Activated CD4-positive, alpha-beta T cell treated with anti-CD3 and anti-CD28 coated beads, Interleukin-2, amount 10 ng/mL, durations not matched to agents 7 days and 5 days (primary cell): ENCODE data around the gene ALKBH3. TPM values are rescaled to one million over a fixed set of nuclear protein-coding genes. Genes with fewer than 3 reads are reported as not detected.

Experiments
- CTCF ChIA-PET: fragments of 350-600 bp; sonication (Branson Sonifier 250); formaldehyde crosslinking; loops from one replicate; lab custom pipeline; 2021; ENCODE audit warnings: antibody characterized with exemption; lab: Charles Lee
- POLR2A ChIA-PET: fragments of 350-600 bp; sonication (Branson Sonifier 250); formaldehyde crosslinking; loops from one replicate; lab custom pipeline; 2021; ENCODE audit warnings: antibody characterized with exemption; lab: Charles Lee
- DNase-seq: peaks from one replicate; pipeline ENCODE4 v3.0.0-alpha.2; 2020
- H3K27ac Mint-ChIP-seq: one replicate; pipeline ENCODE4 v1.8.0; 2021; ENCODE audit warnings: mild to moderate bottlenecking, moderate library complexity, mixed read lengths
- H3K27me3 Mint-ChIP-seq: one replicate; pipeline ENCODE4 v1.8.0; 2021; ENCODE audit warnings: mixed read lengths
- H3K36me3 Mint-ChIP-seq: one replicate; pipeline ENCODE4 v1.8.0; 2021; ENCODE audit warnings: low read depth, mixed read lengths
- H3K4me1 Mint-ChIP-seq: one replicate; pipeline ENCODE4 v1.8.0; 2021; ENCODE audit warnings: mixed read lengths
- H3K4me3 Mint-ChIP-seq: one replicate; pipeline ENCODE4 v1.8.0; 2021; ENCODE audit warnings: mild to moderate bottlenecking, moderate library complexity, mixed read lengths
- H3K9me3 Mint-ChIP-seq: one replicate; pipeline ENCODE4 v1.8.0; 2021; ENCODE audit warnings: mixed read lengths
- total RNA-seq, 2 experiments: library from RNA; stranded (reverse); gene quantifications; one replicate each; pipeline ENCODE4 v1.2.3, GENCODE V29; 2021

Gene ALKBH3
- total RNA-seq, 2 experiments from 2014 or later, result 34.6 to 38.5 TPM

DNA sequence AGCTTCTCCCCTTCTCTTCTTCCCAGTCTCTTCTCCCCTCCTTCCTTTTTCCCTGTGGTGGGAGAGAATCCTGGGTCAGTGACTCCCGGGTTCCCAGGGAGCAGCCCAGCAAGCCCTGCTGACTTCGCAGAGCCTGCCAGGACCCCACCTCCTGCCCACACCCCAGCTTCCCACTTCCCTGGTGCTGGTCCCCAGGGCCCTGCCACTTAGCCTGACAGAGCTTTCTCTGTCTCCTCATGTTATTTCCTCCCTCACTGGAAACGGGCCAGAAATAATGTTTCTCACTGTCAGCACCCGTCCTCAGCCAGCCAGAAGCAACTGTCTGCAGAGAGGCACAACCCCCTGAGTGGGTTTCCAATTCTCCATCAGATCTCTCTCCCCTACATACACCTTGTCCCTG, 88.9 kb downstream of the ALKBH3 start:
- CTCF ChIA-PET, result no interaction called here
- Mint-ChIP-seq H3K27me3 (peaks cover 33% of the 10 kb centered on the region), H3K4me3 (no peak overlapping the region), H3K27ac (no peak overlapping the region), H3K4me1 (no peaks in the 10 kb centered on the region), H3K9me3 (peaks cover under 1% of the 10 kb centered on the region), H3K36me3 (no peaks in the 10 kb centered on the region)
- POLR2A ChIA-PET, result no interaction called here
- no peak for DNase-seq

Other genes with a start within 250 kb of the ALKBH3 start
- gene HSD17B12, start 200.1 kb upstream of the ALKBH3 start, total RNA-seq, result 10 to 100 TPM; 39.9 to 53.9 TPM
- not detected for gene C11orf96, start 61.8 kb downstream of the ALKBH3 start, total RNA-seq
- gene ACCSL, start 167.2 kb downstream of the ALKBH3 start, total RNA-seq, result not detected
- 10 to 100 TPM; 11.6 to 11.7 TPM for gene ACCS, start 185.4 kb downstream of the ALKBH3 start, total RNA-seq
- 10 to 100 TPM; 26.7 to 27.7 TPM for gene EXT2, start 214.8 kb downstream of the ALKBH3 start, total RNA-seq